ENCODE measurements around the gene BCAN. TPM values are rescaled to one million over a fixed set of nuclear protein-coding genes. Genes with fewer than 3 reads are reported as not detected.

BCAN gene
- total RNA-seq, 1 experiment from 2014 or later = 3.6 TPM

DNA sequence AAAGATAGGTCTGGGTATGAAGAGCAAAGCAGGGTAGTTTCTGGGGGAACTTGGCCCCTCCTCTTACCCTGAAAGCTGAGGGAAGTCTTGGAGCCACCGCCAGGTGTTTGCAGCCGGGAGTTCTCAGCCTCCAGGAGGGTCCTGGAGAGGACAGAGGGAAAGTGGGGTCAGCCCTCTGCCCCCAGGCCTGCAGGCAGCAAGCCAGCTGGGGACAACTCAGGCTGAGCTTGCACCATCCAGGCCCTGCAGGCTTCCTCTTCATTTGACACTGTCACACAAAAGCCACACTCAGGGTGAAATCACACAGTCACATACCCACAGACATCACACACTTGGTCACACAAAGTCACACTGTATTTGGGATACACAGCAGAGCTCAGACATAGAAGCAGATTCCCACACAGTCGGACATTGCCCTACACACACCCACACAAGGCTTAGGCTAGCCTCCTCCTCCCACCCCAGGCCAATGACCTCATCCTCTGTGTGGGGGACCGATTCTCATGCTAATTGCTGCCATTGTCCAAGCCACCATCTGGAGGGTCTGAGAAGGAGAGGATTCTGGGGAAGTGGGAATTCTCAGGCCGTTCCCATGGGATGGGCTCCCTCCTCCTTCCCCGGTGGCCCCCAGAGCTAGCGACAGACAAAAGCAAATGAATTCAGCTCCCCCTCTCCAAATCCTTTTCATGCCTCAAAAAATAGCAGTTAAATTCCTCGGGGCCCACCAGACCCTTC, 31.6 kb downstream of the BCAN start (continued):
- no peak for TF ChIP-seq TP53 (CRISPR knock-in tag; IDR thresholded peaks at IDR 0.05)
- TF ChIP-seq NR3C1 (CRISPR knock-in tag; conservative IDR thresholded peaks at IDR 0.05; ENCODE audit: low read depth) = no peak
- TF ChIP-seq, protein P1, sequence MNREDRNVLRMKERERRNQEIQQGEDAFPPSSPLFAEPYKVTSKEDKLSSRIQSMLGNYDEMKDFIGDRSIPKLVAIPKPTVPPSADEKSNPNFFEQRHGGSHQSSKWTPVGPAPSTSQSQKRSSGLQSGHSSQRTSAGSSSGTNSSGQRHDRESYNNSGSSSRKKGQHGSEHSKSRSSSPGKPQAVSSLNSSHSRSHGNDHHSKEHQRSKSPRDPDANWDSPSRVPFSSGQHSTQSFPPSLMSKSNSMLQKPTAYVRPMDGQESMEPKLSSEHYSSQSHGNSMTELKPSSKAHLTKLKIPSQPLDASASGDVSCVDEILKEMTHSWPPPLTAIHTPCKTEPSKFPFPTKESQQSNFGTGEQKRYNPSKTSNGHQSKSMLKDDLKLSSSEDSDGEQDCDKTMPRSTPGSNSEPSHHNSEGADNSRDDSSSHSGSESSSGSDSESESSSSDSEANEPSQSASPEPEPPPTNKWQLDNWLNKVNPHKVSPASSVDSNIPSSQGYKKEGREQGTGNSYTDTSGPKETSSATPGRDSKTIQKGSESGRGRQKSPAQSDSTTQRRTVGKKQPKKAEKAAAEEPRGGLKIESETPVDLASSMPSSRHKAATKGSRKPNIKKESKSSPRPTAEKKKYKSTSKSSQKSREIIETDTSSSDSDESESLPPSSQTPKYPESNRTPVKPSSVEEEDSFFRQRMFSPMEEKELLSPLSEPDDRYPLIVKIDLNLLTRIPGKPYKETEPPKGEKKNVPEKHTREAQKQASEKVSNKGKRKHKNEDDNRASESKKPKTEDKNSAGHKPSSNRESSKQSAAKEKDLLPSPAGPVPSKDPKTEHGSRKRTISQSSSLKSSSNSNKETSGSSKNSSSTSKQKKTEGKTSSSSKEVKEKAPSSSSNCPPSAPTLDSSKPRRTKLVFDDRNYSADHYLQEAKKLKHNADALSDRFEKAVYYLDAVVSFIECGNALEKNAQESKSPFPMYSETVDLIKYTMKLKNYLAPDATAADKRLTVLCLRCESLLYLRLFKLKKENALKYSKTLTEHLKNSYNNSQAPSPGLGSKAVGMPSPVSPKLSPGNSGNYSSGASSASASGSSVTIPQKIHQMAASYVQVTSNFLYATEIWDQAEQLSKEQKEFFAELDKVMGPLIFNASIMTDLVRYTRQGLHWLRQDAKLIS (CRISPR knock-in tag; IDR thresholded peaks at IDR 0.05; ENCODE audit: borderline replicate concordance) = no peak
- TF ChIP-seq SMAD4 (CRISPR knock-in tag; IDR thresholded peaks at IDR 0.05) = 0 out of 2 replicates have a peak, but pooled peaks have one; percentile 62
- TF ChIP-seq NFE2L1 (CRISPR knock-in tag; IDR thresholded peaks at IDR 0.05) = no peak
- no peak for TF ChIP-seq ZNF263 (CRISPR knock-in tag; IDR thresholded peaks at IDR 0.05; ENCODE audit: low read depth)
- TF ChIP-seq, protein P2, sequence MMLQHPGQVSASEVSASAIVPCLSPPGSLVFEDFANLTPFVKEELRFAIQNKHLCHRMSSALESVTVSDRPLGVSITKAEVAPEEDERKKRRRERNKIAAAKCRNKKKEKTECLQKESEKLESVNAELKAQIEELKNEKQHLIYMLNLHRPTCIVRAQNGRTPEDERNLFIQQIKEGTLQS (CRISPR knock-in tag; conservative IDR thresholded peaks at IDR 0.05) = no peak; the same call in 1 of the 2 replicates
- no peak for TF ChIP-seq RELA (CRISPR knock-in tag; IDR thresholded peaks at IDR 0.05; ENCODE audit: borderline replicate concordance)
- TF ChIP-seq NFATC4 (CRISPR knock-in tag; IDR thresholded peaks at IDR 0.05) = 0 out of 2 replicates have a peak, but pooled peaks have one; percentile 55
- TF ChIP-seq, protein P3, sequence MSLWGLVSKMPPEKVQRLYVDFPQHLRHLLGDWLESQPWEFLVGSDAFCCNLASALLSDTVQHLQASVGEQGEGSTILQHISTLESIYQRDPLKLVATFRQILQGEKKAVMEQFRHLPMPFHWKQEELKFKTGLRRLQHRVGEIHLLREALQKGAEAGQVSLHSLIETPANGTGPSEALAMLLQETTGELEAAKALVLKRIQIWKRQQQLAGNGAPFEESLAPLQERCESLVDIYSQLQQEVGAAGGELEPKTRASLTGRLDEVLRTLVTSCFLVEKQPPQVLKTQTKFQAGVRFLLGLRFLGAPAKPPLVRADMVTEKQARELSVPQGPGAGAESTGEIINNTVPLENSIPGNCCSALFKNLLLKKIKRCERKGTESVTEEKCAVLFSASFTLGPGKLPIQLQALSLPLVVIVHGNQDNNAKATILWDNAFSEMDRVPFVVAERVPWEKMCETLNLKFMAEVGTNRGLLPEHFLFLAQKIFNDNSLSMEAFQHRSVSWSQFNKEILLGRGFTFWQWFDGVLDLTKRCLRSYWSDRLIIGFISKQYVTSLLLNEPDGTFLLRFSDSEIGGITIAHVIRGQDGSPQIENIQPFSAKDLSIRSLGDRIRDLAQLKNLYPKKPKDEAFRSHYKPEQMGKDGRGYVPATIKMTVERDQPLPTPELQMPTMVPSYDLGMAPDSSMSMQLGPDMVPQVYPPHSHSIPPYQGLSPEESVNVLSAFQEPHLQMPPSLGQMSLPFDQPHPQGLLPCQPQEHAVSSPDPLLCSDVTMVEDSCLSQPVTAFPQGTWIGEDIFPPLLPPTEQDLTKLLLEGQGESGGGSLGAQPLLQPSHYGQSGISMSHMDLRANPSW (CRISPR knock-in tag; conservative IDR thresholded peaks at IDR 0.05; ENCODE audit: low read depth) = no peak
- no peak for TF ChIP-seq ZNF317 (CRISPR knock-in tag; IDR thresholded peaks at IDR 0.05; ENCODE audit: borderline replicate concordance, low read depth)
- no peak for TF ChIP-seq ZNF423 (CRISPR knock-in tag; IDR thresholded peaks at IDR 0.05)
- TF ChIP-seq, protein P4, sequence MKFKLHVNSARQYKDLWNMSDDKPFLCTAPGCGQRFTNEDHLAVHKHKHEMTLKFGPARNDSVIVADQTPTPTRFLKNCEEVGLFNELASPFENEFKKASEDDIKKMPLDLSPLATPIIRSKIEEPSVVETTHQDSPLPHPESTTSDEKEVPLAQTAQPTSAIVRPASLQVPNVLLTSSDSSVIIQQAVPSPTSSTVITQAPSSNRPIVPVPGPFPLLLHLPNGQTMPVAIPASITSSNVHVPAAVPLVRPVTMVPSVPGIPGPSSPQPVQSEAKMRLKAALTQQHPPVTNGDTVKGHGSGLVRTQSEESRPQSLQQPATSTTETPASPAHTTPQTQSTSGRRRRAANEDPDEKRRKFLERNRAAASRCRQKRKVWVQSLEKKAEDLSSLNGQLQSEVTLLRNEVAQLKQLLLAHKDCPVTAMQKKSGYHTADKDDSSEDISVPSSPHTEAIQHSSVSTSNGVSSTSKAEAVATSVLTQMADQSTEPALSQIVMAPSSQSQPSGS (CRISPR knock-in tag; IDR thresholded peaks at IDR 0.05; ENCODE audit: borderline replicate concordance, low read depth) = no peak
- TF ChIP-seq GABPB1 (CRISPR knock-in tag; IDR thresholded peaks at IDR 0.05) = no peak
- 0 out of 2 replicates have a peak, but pooled peaks have one; percentile 37 for TF ChIP-seq ZNF232 (CRISPR knock-in tag; IDR thresholded peaks at IDR 0.05)
- TF ChIP-seq ZBTB21 (CRISPR knock-in tag; IDR thresholded peaks at IDR 0.05; ENCODE audit: borderline replicate concordance) = no peak
- no peak for TF ChIP-seq ZNF396 (CRISPR knock-in tag; IDR thresholded peaks at IDR 0.05; ENCODE audit: borderline replicate concordance)
- TF ChIP-seq, protein P5, sequence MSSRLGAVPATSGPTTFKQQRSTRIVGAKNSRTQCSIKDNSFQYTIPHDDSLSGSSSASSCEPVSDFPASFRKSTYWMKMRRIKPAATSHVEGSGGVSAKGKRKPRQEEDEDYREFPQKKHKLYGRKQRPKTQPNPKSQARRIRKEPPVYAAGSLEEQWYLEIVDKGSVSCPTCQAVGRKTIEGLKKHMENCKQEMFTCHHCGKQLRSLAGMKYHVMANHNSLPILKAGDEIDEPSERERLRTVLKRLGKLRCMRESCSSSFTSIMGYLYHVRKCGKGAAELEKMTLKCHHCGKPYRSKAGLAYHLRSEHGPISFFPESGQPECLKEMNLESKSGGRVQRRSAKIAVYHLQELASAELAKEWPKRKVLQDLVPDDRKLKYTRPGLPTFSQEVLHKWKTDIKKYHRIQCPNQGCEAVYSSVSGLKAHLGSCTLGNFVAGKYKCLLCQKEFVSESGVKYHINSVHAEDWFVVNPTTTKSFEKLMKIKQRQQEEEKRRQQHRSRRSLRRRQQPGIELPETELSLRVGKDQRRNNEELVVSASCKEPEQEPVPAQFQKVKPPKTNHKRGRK (CRISPR knock-in tag; IDR thresholded peaks at IDR 0.05; ENCODE audit: borderline replicate concordance) = no peak
- TF ChIP-seq SP1 (CRISPR knock-in tag; conservative IDR thresholded peaks at IDR 0.05) = peak; percentile 79
- TF ChIP-seq JAZF1 (CRISPR knock-in tag; IDR thresholded peaks at IDR 0.05) = no peak
- TF ChIP-seq, protein P6, sequence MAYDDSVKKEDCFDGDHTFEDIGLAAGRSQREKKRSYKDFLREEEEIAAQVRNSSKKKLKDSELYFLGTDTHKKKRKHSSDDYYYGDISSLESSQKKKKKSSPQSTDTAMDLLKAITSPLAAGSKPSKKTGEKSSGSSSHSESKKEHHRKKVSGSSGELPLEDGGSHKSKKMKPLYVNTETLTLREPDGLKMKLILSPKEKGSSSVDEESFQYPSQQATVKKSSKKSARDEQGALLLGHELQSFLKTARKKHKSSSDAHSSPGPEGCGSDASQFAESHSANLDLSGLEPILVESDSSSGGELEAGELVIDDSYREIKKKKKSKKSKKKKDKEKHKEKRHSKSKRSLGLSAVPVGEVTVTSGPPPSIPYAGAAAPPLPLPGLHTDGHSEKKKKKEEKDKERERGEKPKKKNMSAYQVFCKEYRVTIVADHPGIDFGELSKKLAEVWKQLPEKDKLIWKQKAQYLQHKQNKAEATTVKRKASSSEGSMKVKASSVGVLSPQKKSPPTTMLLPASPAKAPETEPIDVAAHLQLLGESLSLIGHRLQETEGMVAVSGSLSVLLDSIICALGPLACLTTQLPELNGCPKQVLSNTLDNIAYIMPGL (CRISPR knock-in tag; IDR thresholded peaks at IDR 0.05) = no peak
- no peak for TF ChIP-seq ZNF671 (CRISPR knock-in tag; IDR thresholded peaks at IDR 0.05)
- TF ChIP-seq, protein P7, sequence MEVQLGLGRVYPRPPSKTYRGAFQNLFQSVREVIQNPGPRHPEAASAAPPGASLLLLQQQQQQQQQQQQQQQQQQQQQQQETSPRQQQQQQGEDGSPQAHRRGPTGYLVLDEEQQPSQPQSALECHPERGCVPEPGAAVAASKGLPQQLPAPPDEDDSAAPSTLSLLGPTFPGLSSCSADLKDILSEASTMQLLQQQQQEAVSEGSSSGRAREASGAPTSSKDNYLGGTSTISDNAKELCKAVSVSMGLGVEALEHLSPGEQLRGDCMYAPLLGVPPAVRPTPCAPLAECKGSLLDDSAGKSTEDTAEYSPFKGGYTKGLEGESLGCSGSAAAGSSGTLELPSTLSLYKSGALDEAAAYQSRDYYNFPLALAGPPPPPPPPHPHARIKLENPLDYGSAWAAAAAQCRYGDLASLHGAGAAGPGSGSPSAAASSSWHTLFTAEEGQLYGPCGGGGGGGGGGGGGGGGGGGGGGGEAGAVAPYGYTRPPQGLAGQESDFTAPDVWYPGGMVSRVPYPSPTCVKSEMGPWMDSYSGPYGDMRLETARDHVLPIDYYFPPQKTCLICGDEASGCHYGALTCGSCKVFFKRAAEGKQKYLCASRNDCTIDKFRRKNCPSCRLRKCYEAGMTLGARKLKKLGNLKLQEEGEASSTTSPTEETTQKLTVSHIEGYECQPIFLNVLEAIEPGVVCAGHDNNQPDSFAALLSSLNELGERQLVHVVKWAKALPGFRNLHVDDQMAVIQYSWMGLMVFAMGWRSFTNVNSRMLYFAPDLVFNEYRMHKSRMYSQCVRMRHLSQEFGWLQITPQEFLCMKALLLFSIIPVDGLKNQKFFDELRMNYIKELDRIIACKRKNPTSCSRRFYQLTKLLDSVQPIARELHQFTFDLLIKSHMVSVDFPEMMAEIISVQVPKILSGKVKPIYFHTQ (CRISPR knock-in tag; IDR thresholded peaks at IDR 0.05) = peak; percentile 64; the same call in 1 of the 2 replicates
